SK-N-MC (cell line): ENCODE data around the gene SKP1.
"Not testable (repeated sequence)": the region's sequence is repeated elsewhere in the genome, so short reads cannot be mapped to it uniquely, and the experiment has no call there.

Source experiments
- DNase-seq: peaks from one replicate; pipeline ENCODE4 v3.0.0-alpha.2; 2011; ENCODE audit warnings: low read depth, low spot score
- H3K27ac ChIP-seq: fragments of 200-600 bp; sonication (generic); 2 replicates; pipeline ENCODE4 v1.5.1; 2016; ENCODE audit warnings: mixed run types
- H3K36me3 ChIP-seq: fragments of 200-600 bp; sonication (generic); 2 replicates; pipeline ENCODE4 v1.6.1; 2017; ENCODE audit warnings: antibody characterized with exemption, low read length, mixed read lengths; ENCODE audit not compliant: insufficient read depth
- H3K4me3 ChIP-seq: fragments of 200-600 bp; sonication (generic); 2 replicates; pipeline ENCODE4 v1.5.1; 2016
- H3K9ac ChIP-seq: fragments of 200-600 bp; sonication (generic); 2 replicates; pipeline ENCODE4 v1.8.0; 2017; ENCODE audit warnings: mixed run types, mixed read lengths; ENCODE audit not compliant: insufficient read length
- H3K9me3 ChIP-seq: fragments of 200-600 bp; sonication (generic); 2 replicates; pipeline ENCODE4 v1.6.1; 2017; ENCODE audit warnings: low read depth, mild to moderate bottlenecking, antibody characterized with exemption, low read length, moderate library complexity, mixed read lengths
- EZH2 ChIP-seq: fragments of 200-600 bp; sonication (generic); IDR thresholded peaks from one replicate; pipeline ENCODE4 v1.6.1; 2017; ENCODE audit warnings: antibody characterized with exemption
- FOXP2 ChIP-seq: optimal IDR thresholded peaks from 2 replicates; pipeline ENCODE3; 2011; ENCODE audit warnings: mild to moderate bottlenecking, moderate library complexity; ENCODE audit not compliant: insufficient read depth; ENCODE audit errors: extremely low read length, control extremely low read depth
- POLR2AphosphoS5 ChIP-seq: IDR thresholded peaks from 2 replicates; pipeline ENCODE4 v1.6.1; 2012; ENCODE audit warnings: mild to moderate bottlenecking, low read depth, low read length, borderline replicate concordance

The SKP1 gene

GRCh38 chr5:134162592-134162991 lies 14.2 kb downstream of the SKP1 start:
- TF ChIP-seq POLR2AphosphoS5, result no peak
- TF ChIP-seq FOXP2, result no peak
- no peak for TF ChIP-seq EZH2
- peaks cover 7% of the 10 kb centered on the region; the same call in 1 of the 2 replicates for H3K9me3 ChIP-seq
- H3K9ac ChIP-seq, result no peak overlapping the region
- no peak overlapping the region for H3K27ac ChIP-seq
- H3K4me3 ChIP-seq, result no peak overlapping the region
- no peak for DNase-seq
- H3K36me3 ChIP-seq, result peaks cover 86% of the 10 kb centered on the region

GRCh38 chr5:134161513-134162395 lies 15.0 kb downstream of the SKP1 start:
- Histone ChIP-seq H3K36me3 (peaks cover 79% of the 10 kb centered on the region), H3K27ac (no peak overlapping the region), H3K9ac (no peak overlapping the region), H3K9me3 (peaks cover 7% of the 10 kb centered on the region; the same call in 1 of the 2 replicates), H3K4me3 (no peak overlapping the region)
- DNase-seq, result no peak
- no peak for TF ChIP-seq EZH2
- no peak for TF ChIP-seq POLR2AphosphoS5
- TF ChIP-seq FOXP2, result no peak

DNA sequence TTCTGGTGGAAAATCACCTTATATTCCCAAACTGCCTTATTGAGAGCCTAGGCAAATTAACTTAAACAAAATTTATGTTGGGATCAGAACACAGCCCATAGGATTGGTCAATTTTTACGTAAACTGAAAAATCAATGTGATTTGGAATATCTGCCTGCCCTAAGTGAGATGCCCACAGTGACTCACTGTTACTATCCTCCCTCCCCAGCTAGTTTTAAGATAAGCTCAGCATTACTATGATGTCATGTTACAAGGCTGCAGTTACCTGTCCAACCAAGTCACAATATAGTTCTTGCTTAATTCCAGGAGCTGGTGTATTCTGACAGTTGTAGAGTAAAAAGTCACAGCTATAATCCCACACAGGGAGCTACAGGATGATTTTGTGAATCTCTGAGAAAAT lies 23.1 kb downstream of the SKP1 start:
- Histone ChIP-seq H3K9me3 (no peaks in the 10 kb centered on the region), H3K4me3 (no peak overlapping the region), H3K9ac (no peak overlapping the region), H3K36me3 (peaks cover 83% of the 10 kb centered on the region), H3K27ac (no peak overlapping the region)
- no peak for DNase-seq
- TF ChIP-seq FOXP2 (no peak), POLR2AphosphoS5 (no peak), EZH2 (no peak)

GRCh38 chr5:134153241-134153640 lies 23.5 kb downstream of the SKP1 start:
- no peak overlapping the region for H3K4me3 ChIP-seq
- no peaks in the 10 kb centered on the region for H3K9me3 ChIP-seq
- DNase-seq, result no peak
- H3K27ac ChIP-seq, result no peak overlapping the region
- H3K9ac ChIP-seq, result no peak overlapping the region
- H3K36me3 ChIP-seq, result peaks cover 79% of the 10 kb centered on the region
- TF ChIP-seq FOXP2 (no peak), POLR2AphosphoS5 (no peak), EZH2 (no peak)

- not testable (repeated sequence) for DNase-seq, H3K27ac ChIP-seq, H3K4me3 ChIP-seq, H3K9ac ChIP-seq, H3K9me3 ChIP-seq
- H3K36me3 ChIP-seq, result peaks cover 72% of the 10 kb centered on the region
Observed at GRCh38 chr5:134152173-134152832, 24.4 kb downstream of the SKP1 start.

GRCh38 chr5:134151723-134152122 lies 25.0 kb downstream of the SKP1 start:
- TF ChIP-seq POLR2AphosphoS5 (no peak), EZH2 (no peak), FOXP2 (no peak)
- Histone ChIP-seq H3K9ac (no peak overlapping the region), H3K9me3 (no peaks in the 10 kb centered on the region), H3K36me3 (peaks cover 70% of the 10 kb centered on the region), H3K27ac (no peak overlapping the region), H3K4me3 (no peak overlapping the region)
- no peak for DNase-seq

GRCh38 chr5:134149571-134150303 lies 27.0 kb downstream of the SKP1 start:
- H3K9me3 ChIP-seq, result no peaks in the 10 kb centered on the region
- no peak overlapping the region for H3K27ac ChIP-seq
- H3K9ac ChIP-seq, result no peak overlapping the region
- H3K36me3 ChIP-seq, result peaks cover 64% of the 10 kb centered on the region
- TF ChIP-seq POLR2AphosphoS5 (no peak), EZH2 (no peak), FOXP2 (no peak)
- H3K4me3 ChIP-seq, result no peak overlapping the region
- no peak for DNase-seq

- H3K9me3 ChIP-seq, result no peaks in the 10 kb centered on the region
- H3K36me3 ChIP-seq, result peaks cover 66% of the 10 kb centered on the region
- no peak overlapping the region for H3K4me3 ChIP-seq
- TF ChIP-seq POLR2AphosphoS5 (no peak), FOXP2 (no peak)
- no peak overlapping the region for H3K27ac ChIP-seq
- no peak for DNase-seq
- H3K9ac ChIP-seq, result no peak overlapping the region
Observed at GRCh38 chr5:134148986-134149539, 27.7 kb downstream of the SKP1 start.
